Thoracic aorta (tissue), 2 donors: Measurements from ENCODE around the gene ZNF513. TPM values are rescaled to one million over a fixed set of nuclear protein-coding genes. Genes with fewer than 3 reads are reported as not detected.

Source experiments
- ATAC-seq: fragments of 150-250 bp; one replicate; pipeline ENCODE4 v1.8.0; 2017; ENCODE audit warnings: low read depth; ENCODE audit not compliant: insufficient number of reproducible peaks, low FRiP score
- DNase-seq: peaks from one replicate; pipeline ENCODE4 v3.0.0-alpha.2; 2020; ENCODE audit warnings: low spot score
- H3K27ac ChIP-seq, 2 donors: fragments of 200-600 bp; sonication (generic); 1 replicate in 1 of 2; 2 replicates in 1 of 2; pipeline ENCODE4 v1.5.1; 2016; ENCODE audit warnings: mild to moderate bottlenecking in 2 of 2, moderate library complexity in 2 of 2
- H3K27me3 ChIP-seq: fragments of 200-600 bp; sonication (generic); replicated peaks from 2 replicates; pipeline ENCODE4 v1.6.0; 2016; ENCODE audit warnings: mild to moderate bottlenecking; ENCODE audit not compliant: insufficient read depth
- H3K36me3 ChIP-seq: fragments of 200-600 bp; sonication (generic); one replicate; pipeline ENCODE4 v1.5.1; 2016
- H3K4me1 ChIP-seq, 2 donors: fragments of 200-600 bp; sonication (generic); 1 replicate in 1 of 2; 2 replicates in 1 of 2; pipeline versions ENCODE4 v1.5.1 to v1.6.0; 2016; ENCODE audit warnings: low read depth in 2 of 2, mild to moderate bottlenecking in 1 of 2; ENCODE audit not compliant: control insufficient read depth in 1 of 2
- H3K4me3 ChIP-seq: fragments of 200-600 bp; sonication (generic); 2 replicates; pipeline ENCODE4 v1.5.1; 2016; ENCODE audit warnings: mild to moderate bottlenecking
- H3K9me3 ChIP-seq: fragments of 200-600 bp; sonication (generic); 2 replicates; pipeline ENCODE4 v1.5.1; 2016
- CTCF ChIP-seq: fragments of 200-600 bp; sonication (generic); IDR thresholded peaks from one replicate; pipeline ENCODE4 v1.5.1; 2019; ENCODE audit warnings: antibody characterized with exemption
- total RNA-seq, 2 donors: library from RNA; depleted of rRNA; stranded (reverse); fragments of >200 nt; gene quantifications; one replicate each; pipeline versions ENCODE4 v1.1.0 to v1.2.3, GENCODE V29; 2016

The ZNF513 gene
- total RNA-seq, 2 donors from 2014 or later: 10.7 to 10.9 TPM

- no peak overlapping the region for H3K4me3 ChIP-seq
- peaks cover 48% of the 10 kb centered on the region for H3K36me3 ChIP-seq
- no peak for DNase-seq
- H3K27me3 ChIP-seq: no peaks in the 10 kb centered on the region
- H3K27ac ChIP-seq: no peak overlapping the region
- no peak for ATAC-seq
- no peak for TF ChIP-seq CTCF
- no peaks in the 10 kb centered on the region for H3K9me3 ChIP-seq
- peaks cover 18 to 23% of the 10 kb centered on the region in 2 donors for H3K4me1 ChIP-seq
These were observed 4.2 kb downstream of the ZNF513 start for GRCh38 chr2:27376151-27376865.

DNA sequence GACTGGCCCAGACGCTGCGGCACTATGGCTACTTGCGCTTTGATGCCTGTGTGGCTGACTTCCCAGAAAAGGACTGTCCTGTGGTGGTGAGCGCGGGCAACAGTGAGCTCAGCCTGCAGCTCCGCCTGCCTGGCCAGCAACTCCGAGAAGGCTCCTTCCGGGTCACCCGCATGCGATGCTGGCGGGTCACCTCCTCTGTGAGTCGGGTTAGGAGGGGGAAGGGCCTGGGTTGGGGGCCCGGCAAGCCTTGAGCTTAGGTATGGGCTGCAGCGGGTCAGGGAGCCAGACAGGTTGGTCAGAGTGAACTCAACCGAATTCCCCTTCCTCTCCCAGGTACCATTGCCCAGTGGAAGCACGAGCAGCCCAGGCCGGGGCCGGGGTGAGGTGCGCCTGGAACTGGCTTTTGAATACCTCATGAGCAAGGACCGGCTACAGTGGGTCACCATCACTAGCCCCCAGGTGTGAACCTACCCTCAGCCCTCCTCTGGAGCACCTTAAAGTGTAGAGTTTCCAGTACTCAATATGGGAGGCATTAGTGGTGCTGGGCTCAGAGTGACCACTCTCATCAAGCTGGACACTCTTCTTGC, 4.9 kb downstream of the ZNF513 start:
- DNase-seq (no peak), ATAC-seq (no peak)
- Histone ChIP-seq H3K27me3 (no peaks in the 10 kb centered on the region), H3K36me3 (peaks cover 48% of the 10 kb centered on the region), H3K9me3 (no peaks in the 10 kb centered on the region), H3K4me3 (no peak overlapping the region), H3K4me1 (peaks cover 15 to 23% of the 10 kb centered on the region in 2 donors), H3K27ac (no peak overlapping the region)
- no peak for TF ChIP-seq CTCF

DNA sequence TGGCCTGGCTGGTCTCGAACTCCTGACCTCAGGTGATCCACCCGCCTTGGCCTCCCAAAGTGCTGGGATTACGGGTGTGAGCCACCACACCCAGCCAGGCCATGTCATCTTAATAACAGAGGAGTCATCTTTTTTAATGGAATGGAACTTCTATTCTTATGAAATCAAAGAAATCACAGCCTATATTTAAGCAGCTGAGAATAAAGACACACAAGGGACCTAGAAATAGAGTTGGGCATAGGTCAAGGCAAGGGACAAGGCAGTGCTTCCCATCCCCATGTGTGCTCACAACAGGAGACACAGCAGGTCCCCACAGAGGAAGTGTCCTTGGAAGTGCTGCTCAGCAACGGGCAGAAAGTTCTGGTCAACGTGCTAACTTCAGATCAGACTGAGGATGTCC, 7.0 kb downstream of the ZNF513 start:
- no peak for DNase-seq
- Histone ChIP-seq H3K36me3 (peaks cover 50% of the 10 kb centered on the region), H3K27ac (no peak overlapping the region), H3K9me3 (no peaks in the 10 kb centered on the region), H3K4me1 (peaks cover 17 to 23% of the 10 kb centered on the region in 2 donors), H3K4me3 (no peak overlapping the region), H3K27me3 (no peaks in the 10 kb centered on the region)
- no peak for TF ChIP-seq CTCF
- ATAC-seq: no peak

- H3K4me1 ChIP-seq: peaks cover 18 to 26% of the 10 kb centered on the region in 2 donors
- ATAC-seq (no peak), DNase-seq (no peak)
- H3K27me3 ChIP-seq: no peaks in the 10 kb centered on the region
- no peaks in the 10 kb centered on the region for H3K9me3 ChIP-seq
- H3K27ac ChIP-seq: no peak overlapping the region
- H3K4me3 ChIP-seq: no peak overlapping the region
- TF ChIP-seq CTCF: no peak
- H3K36me3 ChIP-seq: peaks cover 56% of the 10 kb centered on the region
These were observed 7.6 kb downstream of the ZNF513 start for GRCh38 chr2:27372937-27373336.

GRCh38 chr2:27370816-27371620, 9.5 kb downstream of the ZNF513 start:
- no peak for TF ChIP-seq CTCF
- Histone ChIP-seq H3K27me3 (no peaks in the 10 kb centered on the region), H3K36me3 (peaks cover 58% of the 10 kb centered on the region), H3K9me3 (no peaks in the 10 kb centered on the region), H3K4me1 (peaks cover 18 to 26% of the 10 kb centered on the region in 2 donors), H3K4me3 (peak overlapping the region; percentile 84), H3K27ac (peak overlapping the region; percentile 88 to 92)
- DNase-seq (no peak), ATAC-seq (peak; percentile 2)
